ENCODE results near the gene NKPD1. TPM values are rescaled to one million over a fixed set of nuclear protein-coding genes. Genes with fewer than 3 reads are reported as not detected.

NKPD1 gene
- total and polyA plus RNA-seq, 9 donors, result 0.11 to 0.57 (median 0.20) TPM; not detected in 1

DNA sequence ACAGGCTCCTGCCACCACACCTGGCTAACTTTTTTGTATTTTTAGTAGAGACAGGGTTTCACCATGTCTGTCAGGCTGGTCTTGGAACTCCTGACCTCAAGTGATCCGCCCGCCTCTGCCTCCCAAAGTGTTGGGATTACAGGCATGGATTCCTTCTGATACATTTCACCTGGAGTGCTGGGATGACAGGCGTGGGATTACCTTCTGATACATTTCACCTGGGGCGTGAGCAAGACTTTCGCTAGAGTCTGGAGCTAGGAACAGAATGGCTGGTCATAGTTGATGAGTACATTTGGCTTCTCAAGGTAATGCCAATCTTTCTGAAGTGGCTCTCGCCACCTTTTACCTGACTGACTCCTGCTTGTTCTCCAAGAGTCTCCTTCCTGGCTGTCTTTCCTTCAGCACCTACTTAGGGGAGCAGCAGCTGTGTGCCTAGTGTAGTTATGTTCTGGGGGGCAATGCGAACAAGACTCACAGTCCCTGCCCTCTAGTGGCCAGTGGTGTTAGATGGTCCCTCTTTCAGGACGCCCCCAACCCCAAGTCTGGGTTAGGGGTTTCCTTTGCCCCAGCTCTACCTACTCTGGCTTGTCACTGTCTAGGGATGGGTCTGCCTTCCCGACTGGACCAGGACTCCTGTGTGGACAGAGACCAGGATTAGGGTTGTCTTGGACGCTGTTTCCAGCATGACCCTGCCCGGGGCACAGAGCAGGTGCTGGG, 48.5 kb downstream of the NKPD1 start:
- DNase-seq, result no peak
- Histone ChIP-seq H3K4me1 (ENCODE audit: insufficient read depth) (peaks cover 1% of the 10 kb centered on the region), H3K27ac (no peak overlapping the region), H3K36me3 (no peaks in the 10 kb centered on the region), H3K27me3 (no peaks in the 10 kb centered on the region), H3K9me3 (no peaks in the 10 kb centered on the region), H3K4me3 (no peak overlapping the region)
- WGBS, 3 donors, result 89 to 93% (median 93%) methylated on average over 10 to 11 of the region's 11 CpGs
- no peak for TF ChIP-seq POLR2A (IDR thresholded peaks at IDR 0.05)
- TF ChIP-seq, protein P1, sequence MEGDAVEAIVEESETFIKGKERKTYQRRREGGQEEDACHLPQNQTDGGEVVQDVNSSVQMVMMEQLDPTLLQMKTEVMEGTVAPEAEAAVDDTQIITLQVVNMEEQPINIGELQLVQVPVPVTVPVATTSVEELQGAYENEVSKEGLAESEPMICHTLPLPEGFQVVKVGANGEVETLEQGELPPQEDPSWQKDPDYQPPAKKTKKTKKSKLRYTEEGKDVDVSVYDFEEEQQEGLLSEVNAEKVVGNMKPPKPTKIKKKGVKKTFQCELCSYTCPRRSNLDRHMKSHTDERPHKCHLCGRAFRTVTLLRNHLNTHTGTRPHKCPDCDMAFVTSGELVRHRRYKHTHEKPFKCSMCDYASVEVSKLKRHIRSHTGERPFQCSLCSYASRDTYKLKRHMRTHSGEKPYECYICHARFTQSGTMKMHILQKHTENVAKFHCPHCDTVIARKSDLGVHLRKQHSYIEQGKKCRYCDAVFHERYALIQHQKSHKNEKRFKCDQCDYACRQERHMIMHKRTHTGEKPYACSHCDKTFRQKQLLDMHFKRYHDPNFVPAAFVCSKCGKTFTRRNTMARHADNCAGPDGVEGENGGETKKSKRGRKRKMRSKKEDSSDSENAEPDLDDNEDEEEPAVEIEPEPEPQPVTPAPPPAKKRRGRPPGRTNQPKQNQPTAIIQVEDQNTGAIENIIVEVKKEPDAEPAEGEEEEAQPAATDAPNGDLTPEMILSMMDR (IDR thresholded peaks at IDR 0.05), result no peak
- TF ChIP-seq EP300 (IDR thresholded peaks at IDR 0.05), result no peak
- intact Hi-C loops (cut with DNase I), result no loop called here

Other genes with a start within 250 kb of the NKPD1 start
- 100 to 1,000 TPM in 1 of 7 donors, 10 to 100 TPM in 6; 14.4 to 104 (median 45.0) TPM for gene APOC1, start 246.4 kb downstream of the NKPD1 start, total RNA-seq
- gene APOC1, start 246.4 kb downstream of the NKPD1 start, polyA plus RNA-seq, result 100 to 1,000 TPM in 1 of 2 donors, 10 to 100 TPM in 1; 96.5 to 625 TPM
- gene APOC4, start 218.7 kb downstream of the NKPD1 start, total RNA-seq, result under 1 TPM in 1 of 7 donors, not detected in 6; 0.57 TPM
- gene APOC4, start 218.7 kb downstream of the NKPD1 start, polyA plus RNA-seq, result not detected
- 1 to 10 TPM in 2 of 7 donors, under 1 TPM in 1, not detected in 4; 0.32 to 1.6 (median 1.1) TPM for gene APOC2, start 214.9 kb downstream of the NKPD1 start, total RNA-seq
- gene APOC2, start 214.9 kb downstream of the NKPD1 start, polyA plus RNA-seq, result 1 to 10 TPM in 1 of 2 donors, under 1 TPM in 1; 0.34 to 5.5 TPM
- gene CLPTM1, start 205.6 kb downstream of the NKPD1 start, total RNA-seq, result 100 to 1,000 TPM in 1 of 7 donors, 10 to 100 TPM in 6; 36.4 to 103 (median 82.0) TPM
- gene CLPTM1, start 205.6 kb downstream of the NKPD1 start, polyA plus RNA-seq, result 10 to 100 TPM; 68.8 to 71.6 TPM
- 10 to 100 TPM in 5 of 7 donors, 1 to 10 TPM in 2; 5.4 to 23.2 (median 10.4) TPM for gene RELB, start 159.5 kb downstream of the NKPD1 start, total RNA-seq
- gene RELB, start 159.5 kb downstream of the NKPD1 start, polyA plus RNA-seq, result 1 to 10 TPM; 3.0 to 7.1 TPM
- 100 to 1,000 TPM in 2 of 7 donors, 10 to 100 TPM in 5; 52.3 to 113 (median 80.3) TPM for gene CLASRP, start 121.9 kb downstream of the NKPD1 start, total RNA-seq
- 10 to 100 TPM; 29.5 to 82.1 TPM for gene CLASRP, start 121.9 kb downstream of the NKPD1 start, polyA plus RNA-seq
- gene ZNF296, start 84.5 kb downstream of the NKPD1 start, total RNA-seq, result 1 to 10 TPM in 1 of 7 donors, under 1 TPM in 6; 0.24 to 2.4 (median 0.52) TPM
- under 1 TPM in 1 of 2 donors, not detected in 1; 0.29 TPM for gene ZNF296, start 84.5 kb downstream of the NKPD1 start, polyA plus RNA-seq
- gene GEMIN7, start 81.7 kb downstream of the NKPD1 start, total RNA-seq, result 10 to 100 TPM; 10.4 to 16.0 (median 12.1) TPM
- 10 to 100 TPM in 1 of 2 donors, 1 to 10 TPM in 1; 9.7 to 11.7 TPM for gene GEMIN7, start 81.7 kb downstream of the NKPD1 start, polyA plus RNA-seq
- gene PPP1R37, start 67.8 kb downstream of the NKPD1 start, total RNA-seq, result 10 to 100 TPM; 18.5 to 28.4 (median 23.1) TPM
- 10 to 100 TPM in 1 of 2 donors, 1 to 10 TPM in 1; 5.5 to 19.5 TPM for gene PPP1R37, start 67.8 kb downstream of the NKPD1 start, polyA plus RNA-seq
- 10 to 100 TPM; 14.2 to 32.9 (median 23.4) TPM for gene TRAPPC6A, start 17.3 kb upstream of the NKPD1 start, total RNA-seq
- gene TRAPPC6A, start 17.3 kb upstream of the NKPD1 start, polyA plus RNA-seq, result 10 to 100 TPM in 1 of 2 donors, 1 to 10 TPM in 1; 1.8 to 33.7 TPM
- gene BLOC1S3, start 17.8 kb upstream of the NKPD1 start, total RNA-seq, result 10 to 100 TPM in 4 of 7 donors, 1 to 10 TPM in 3; 4.1 to 12.6 (median 11.9) TPM
- 10 to 100 TPM in 1 of 2 donors, 1 to 10 TPM in 1; 5.2 to 11.3 TPM for gene BLOC1S3, start 17.8 kb upstream of the NKPD1 start, polyA plus RNA-seq
- 1 to 10 TPM in 5 of 7 donors, under 1 TPM in 1, not detected in 1; 0.80 to 3.2 (median 1.4) TPM for gene EXOC3L2, start 84.4 kb upstream of the NKPD1 start, total RNA-seq
- 1 to 10 TPM in 1 of 2 donors, under 1 TPM in 1; 0.63 to 1.4 TPM for gene EXOC3L2, start 84.4 kb upstream of the NKPD1 start, polyA plus RNA-seq
- 10 to 100 TPM; 14.2 to 53.3 (median 43.1) TPM for gene MARK4, start 90.3 kb upstream of the NKPD1 start, total RNA-seq
- 10 to 100 TPM; 24.6 to 51.5 TPM for gene MARK4, start 90.3 kb upstream of the NKPD1 start, polyA plus RNA-seq
- under 1 TPM in 3 of 7 donors, not detected in 4; 0.55 to 0.85 (median 0.78) TPM for gene CKM, start 161.9 kb upstream of the NKPD1 start, total RNA-seq
- under 1 TPM; 0.10 to 0.52 TPM for gene CKM, start 161.9 kb upstream of the NKPD1 start, polyA plus RNA-seq
- 1 to 10 TPM in 1 of 7 donors, under 1 TPM in 2, not detected in 4; 0.30 to 7.1 (median 0.41) TPM for gene KLC3, start 179.8 kb upstream of the NKPD1 start, total RNA-seq
- gene KLC3, start 179.8 kb upstream of the NKPD1 start, polyA plus RNA-seq, result under 1 TPM in 1 of 2 donors, not detected in 1; 0.30 TPM
- gene ERCC2, start 209.6 kb upstream of the NKPD1 start, total RNA-seq, result 10 to 100 TPM in 6 of 7 donors, 1 to 10 TPM in 1; 6.3 to 18.6 (median 17.3) TPM
- 10 to 100 TPM; 13.1 to 13.3 TPM for gene ERCC2, start 209.6 kb upstream of the NKPD1 start, polyA plus RNA-seq
- 10 to 100 TPM in 5 of 7 donors, 1 to 10 TPM in 2; 6.8 to 29.1 (median 16.7) TPM for gene PPP1R13L, start 244.1 kb upstream of the NKPD1 start, total RNA-seq
- 10 to 100 TPM; 10.6 to 13.3 TPM for gene PPP1R13L, start 244.1 kb upstream of the NKPD1 start, polyA plus RNA-seq
- gene POLR1G, start 245.7 kb upstream of the NKPD1 start, total RNA-seq, result 1 to 10 TPM; 1.5 to 8.5 (median 6.5) TPM
- gene POLR1G, start 245.7 kb upstream of the NKPD1 start, polyA plus RNA-seq, result 1 to 10 TPM; 2.7 to 5.4 TPM